Liver (tissue), 9 donors: ENCODE data around the gene NFRKB. TPM values are rescaled to one million over a fixed set of nuclear protein-coding genes. Genes with fewer than 3 reads are reported as not detected.
A peak's percentile ranks its signal among the peaks of the same experiment; 100 is the strongest.

Experiments
- DNase-seq: peaks from one replicate; pipeline ENCODE4 v3.0.0-alpha.2; 2017; ENCODE audit warnings: low spot score
- H3K27ac ChIP-seq, 2 donors: one replicate each; pipeline ENCODE4 v1.7.0; 2013; ENCODE audit warnings: inconsistent platforms in 2 of 2, low read length in 2 of 2, control low read depth in 1 of 2, low read depth in 1 of 2, mild to moderate bottlenecking in 1 of 2
- H3K27me3 ChIP-seq, 4 donors: one replicate each; pipeline versions ENCODE4 v1.6.1 to v1.7.0; 2013; ENCODE audit warnings: low read length in 3 of 4, inconsistent platforms in 1 of 4, mild to moderate bottlenecking in 1 of 4, moderate library complexity in 1 of 4; ENCODE audit not compliant: control insufficient read depth in 4 of 4, insufficient read depth in 4 of 4
- H3K36me3 ChIP-seq, 4 donors: one replicate each; pipeline versions ENCODE4 v1.6.1 to v1.7.0; 2013; ENCODE audit warnings: low read length in 3 of 4, mild to moderate bottlenecking in 3 of 4, low read depth in 1 of 4, moderate library complexity in 1 of 4; ENCODE audit not compliant: control insufficient read depth in 4 of 4, insufficient read depth in 3 of 4
- H3K4me1 ChIP-seq, 4 donors: one replicate each; pipeline versions ENCODE4 v1.6.1 to v1.7.0; 2013; ENCODE audit warnings: low read length in 3 of 4, mild to moderate bottlenecking in 3 of 4, moderate library complexity in 1 of 4; ENCODE audit not compliant: control insufficient read depth in 4 of 4, insufficient read depth in 4 of 4
- H3K4me3 ChIP-seq, 3 donors: one replicate each; pipeline versions ENCODE4 v1.6.1 to v1.7.0; 2013; ENCODE audit warnings: low read length in 3 of 3, control low read depth in 1 of 3, low read depth in 1 of 3, mild to moderate bottlenecking in 1 of 3
- H3K9ac ChIP-seq, 2 donors: one replicate each; pipeline ENCODE4 v1.7.0; 2013; ENCODE audit warnings: low read length in 2 of 2, mild to moderate bottlenecking in 2 of 2, moderate library complexity in 2 of 2, control low read depth in 1 of 2, low read depth in 1 of 2
- H3K9me3 ChIP-seq, 4 donors: one replicate each; pipeline versions ENCODE4 v1.6.1 to v1.7.0; 2013; ENCODE audit warnings: low read length in 3 of 4; ENCODE audit not compliant: control insufficient read depth in 4 of 4
- ATF3 ChIP-seq: IDR thresholded peaks from 2 replicates; pipeline ENCODE4 v1.6.1; 2016; ENCODE audit warnings: antibody characterized with exemption
- CTCF ChIP-seq: fragments of 150-350 bp; IDR thresholded peaks from 2 replicates; pipeline ENCODE4 v1.5.1; 2017; ENCODE audit warnings: improper control_type of control experiment, low read depth, low read length; ENCODE audit not compliant: missing input control
- EGR1 ChIP-seq, 2 donors: IDR thresholded peaks; 2 replicates each; pipeline ENCODE4 v1.6.1; 2016 to 2018; ENCODE audit warnings: antibody characterized with exemption in 2 of 2, low read depth in 2 of 2
- FOXA1 ChIP-seq: IDR thresholded peaks from 2 replicates; pipeline ENCODE4 v1.6.1; 2016; ENCODE audit warnings: antibody characterized with exemption
- FOXA2 ChIP-seq: IDR thresholded peaks from 2 replicates; pipeline ENCODE4 v1.6.1; 2016; ENCODE audit warnings: antibody characterized with exemption
- GABPA ChIP-seq, 2 donors: IDR thresholded peaks in 1 of 2; conservative IDR thresholded peaks in 1 of 2; 2 replicates each; pipeline ENCODE4 v1.6.1; 2016; ENCODE audit warnings: antibody characterized with exemption in 2 of 2, mild to moderate bottlenecking in 1 of 2, moderate library complexity in 1 of 2
- HNF4A ChIP-seq, 2 donors: conservative IDR thresholded peaks; 2 replicates each; pipeline ENCODE4 v1.6.1; 2016; ENCODE audit warnings: antibody characterized with exemption in 2 of 2, mild to moderate bottlenecking in 2 of 2
- HNF4G ChIP-seq: IDR thresholded peaks from 2 replicates; pipeline ENCODE4 v1.6.1; 2016; ENCODE audit warnings: antibody characterized with exemption
- JUND ChIP-seq, 2 donors: IDR thresholded peaks; 2 replicates each; pipeline ENCODE4 v1.6.1; 2016; ENCODE audit warnings: antibody characterized with exemption in 2 of 2
- MAX ChIP-seq: IDR thresholded peaks from 2 replicates; pipeline ENCODE4 v1.6.1; 2016; ENCODE audit warnings: antibody characterized with exemption
- NR2F2 ChIP-seq: IDR thresholded peaks from 2 replicates; pipeline ENCODE4 v1.6.1; 2016; ENCODE audit warnings: antibody characterized with exemption
- RAD21 ChIP-seq, 2 donors: IDR thresholded peaks; 2 replicates each; pipeline ENCODE4 v1.6.1; 2016; ENCODE audit warnings: antibody characterized with exemption in 2 of 2, mild to moderate bottlenecking in 2 of 2
- REST ChIP-seq: IDR thresholded peaks from 2 replicates; pipeline ENCODE4 v1.6.1; 2016; ENCODE audit warnings: antibody characterized with exemption, mild to moderate bottlenecking
- RXRA ChIP-seq, 2 donors: IDR thresholded peaks; 2 replicates each; pipeline ENCODE4 v1.6.1; 2017 to 2018; ENCODE audit warnings: antibody characterized with exemption in 2 of 2, mild to moderate bottlenecking in 1 of 2
- YY1 ChIP-seq: IDR thresholded peaks from 2 replicates; pipeline ENCODE4 v1.6.1; 2016; ENCODE audit warnings: antibody characterized with exemption, mild to moderate bottlenecking
- ZBTB33 ChIP-seq: IDR thresholded peaks from 2 replicates; pipeline ENCODE4 v1.6.1; 2016; ENCODE audit warnings: antibody characterized with exemption
- WGBS: extraction: QIAGEN DNeasy Blood & Tissue Kit; methylation state at CpG from one replicate; pipeline ENCODE4 v1.1.7; 2013; 5-methylcytosine and 5-hydroxymethylcytosine counted together
- polyA plus RNA-seq, 2 donors: library from polyadenylated mRNA; stranded (reverse) in 1 of 2; unstranded in 1 of 2; fragments of 200-250 nt in 1 of 2; fragments of >200 nt in 1 of 2; fragmentation: Nextera tagmentation in 1 of 2; extraction: Ambion mirVana in 1 of 2; gene quantifications; one replicate each; pipeline versions ENCODE4 v1.2.1 to v1.2.3, GENCODE V29; 2013 to 2015
- total RNA-seq, 2 donors: library from RNA; depleted of rRNA; stranded (reverse); fragments of >200 nt; gene quantifications; one replicate each; pipeline ENCODE4 v1.2.3, GENCODE V29; 2014
- donor health status: healthy.
- donor health status: healthy.
- donor health status: healthy.
- donor health status: healthy.
- donor health status: healthy.

The NFRKB gene
- total and polyA plus RNA-seq, 4 donors = 5.2 to 20.1 (median 8.9) TPM

- TF ChIP-seq JUND (IDR thresholded peaks at IDR 0.05) = no peak
- TF ChIP-seq FOXA1 = no peak
- no peak for TF ChIP-seq REST
- TF ChIP-seq RXRA (IDR thresholded peaks at IDR 0.05) = no peak
- no peak for TF ChIP-seq EGR1 (IDR thresholded peaks at IDR 0.05; ENCODE audit: low read depth in 2 of 2)
- TF ChIP-seq FOXA2 = no peak
- no peak for TF ChIP-seq YY1
- no peak for TF ChIP-seq ATF3
- TF ChIP-seq GABPA (IDR thresholded peaks at IDR 0.05 in 1 of 2, conservative IDR thresholded peaks at IDR 0.05 in 1 of 2) = no peak
- no peak for TF ChIP-seq NR2F2
- H3K4me3 ChIP-seq = no peak overlapping the region
- no peaks in the 10 kb centered on the region for H3K9me3 ChIP-seq
- no peak overlapping the region for H3K9ac ChIP-seq
- H3K4me1 ChIP-seq = no peaks in the 10 kb centered on the region
- no peak for DNase-seq
- 92% methylated on average over 5 of the region's 5 CpGs for WGBS
- H3K27ac ChIP-seq = no peak overlapping the region
- no peaks in the 10 kb centered on the region for H3K27me3 ChIP-seq
- peaks cover 2 to 67% (median 44%) of the 10 kb centered on the region in 4 donors for H3K36me3 ChIP-seq
Observed at GRCh38 chr11:129864811-129865210, 30.6 kb downstream of the NFRKB start.

GRCh38 chr11:129861702-129862522 lies 33.5 kb downstream of the NFRKB start:
- Histone ChIP-seq H3K9me3 (no peaks in the 10 kb centered on the region), H3K27me3 (no peaks in the 10 kb centered on the region), H3K4me3 (no peak overlapping the region), H3K36me3 (peaks cover 1 to 50% (median 27%) of the 10 kb centered on the region in 4 donors), H3K9ac (no peak overlapping the region), H3K4me1 (no peaks in the 10 kb centered on the region), H3K27ac (no peak overlapping the region)
- DNase-seq = no peak
- TF ChIP-seq JUND (IDR thresholded peaks at IDR 0.05) = peak in 1 of 2 donors; percentile 28
- TF ChIP-seq HNF4A (conservative IDR thresholded peaks at IDR 0.05) = no peak
- 79% methylated on average over 16 of the region's 16 CpGs for WGBS

GRCh38 chr11:129856036-129856435 lies 39.3 kb downstream of the NFRKB start:
- H3K9me3 ChIP-seq = no peaks in the 10 kb centered on the region
- H3K9ac ChIP-seq = no peak overlapping the region
- no peaks in the 10 kb centered on the region for H3K27me3 ChIP-seq
- H3K27ac ChIP-seq = no peak overlapping the region
- peaks cover 0 to 13% (median 9%) of the 10 kb centered on the region in 4 donors for H3K4me1 ChIP-seq
- peaks cover 0 to 17% (median 5%) of the 10 kb centered on the region in 4 donors for H3K36me3 ChIP-seq
- no peak for DNase-seq
- TF ChIP-seq HNF4G (no peak), MAX (no peak), EGR1 (IDR thresholded peaks at IDR 0.05; ENCODE audit: low read depth in 2 of 2) (no peak), ZBTB33 (no peak), GABPA (IDR thresholded peaks at IDR 0.05 in 1 of 2, conservative IDR thresholded peaks at IDR 0.05 in 1 of 2) (no peak), JUND (IDR thresholded peaks at IDR 0.05) (no peak), FOXA2 (no peak), CTCF (no peak), RAD21 (IDR thresholded peaks at IDR 0.05) (no peak), RXRA (IDR thresholded peaks at IDR 0.05) (no peak), NR2F2 (no peak)
- H3K4me3 ChIP-seq = no peak overlapping the region
- WGBS = 85% methylated on average over 8 of the region's 8 CpGs
